ENCODE data around the gene WDR48. TPM values are rescaled to one million over a fixed set of nuclear protein-coding genes. Genes with fewer than 3 reads are reported as not detected.

Gene WDR48
- total RNA-seq, 1 experiment from 2014 or later = 10.1 TPM

DNA sequence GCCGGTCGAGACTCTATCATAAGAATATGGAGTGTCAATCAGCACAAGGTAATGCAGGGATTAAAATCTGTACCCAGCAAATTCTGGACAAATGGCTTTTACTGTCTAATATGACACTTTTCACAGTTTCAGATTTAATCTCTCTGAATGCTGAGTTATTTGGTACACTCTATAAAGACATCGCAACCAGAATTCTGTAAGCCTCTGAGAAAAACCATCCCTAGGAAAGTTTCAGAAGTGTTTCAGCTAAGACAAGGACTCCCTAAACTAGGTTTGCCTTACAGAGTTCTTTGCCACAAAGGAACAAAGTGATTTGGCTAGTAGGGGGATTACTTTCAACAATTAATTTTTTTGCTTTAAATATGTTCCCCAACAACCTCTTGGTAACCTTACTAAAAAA is 11.3 kb downstream of the WDR48 start:
- no peak for DNase-seq (ENCODE audit: low spot score)

- DNase-seq (ENCODE audit: low spot score) = no peak
Measured at GRCh38 chr3:39064646-39065045, 12.8 kb downstream of the WDR48 start.

DNA sequence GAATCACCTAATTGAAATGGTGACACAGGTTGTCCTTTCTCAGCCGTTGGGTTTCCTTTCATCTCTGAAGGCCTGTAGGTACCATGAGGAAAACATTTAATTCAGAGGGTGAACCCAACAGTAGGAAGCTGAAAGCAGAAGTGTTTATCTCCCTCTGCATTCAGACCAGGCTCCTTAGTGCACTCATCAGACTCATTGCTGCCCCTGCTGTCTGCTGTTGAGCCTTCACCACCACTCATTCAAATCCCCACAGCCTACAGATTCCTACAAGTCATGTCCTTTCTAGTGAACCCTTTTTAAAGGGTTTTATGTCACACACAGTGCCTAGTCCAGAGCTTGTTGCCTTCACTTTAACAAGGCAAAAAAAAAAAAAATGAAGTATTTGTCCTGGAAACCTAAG is 13.4 kb downstream of the WDR48 start:
- peak; percentile 34 for DNase-seq (ENCODE audit: low spot score)

GRCh38 chr3:39067286-39067685 is 15.5 kb downstream of the WDR48 start:
- no peak for DNase-seq (ENCODE audit: low spot score)

DNA sequence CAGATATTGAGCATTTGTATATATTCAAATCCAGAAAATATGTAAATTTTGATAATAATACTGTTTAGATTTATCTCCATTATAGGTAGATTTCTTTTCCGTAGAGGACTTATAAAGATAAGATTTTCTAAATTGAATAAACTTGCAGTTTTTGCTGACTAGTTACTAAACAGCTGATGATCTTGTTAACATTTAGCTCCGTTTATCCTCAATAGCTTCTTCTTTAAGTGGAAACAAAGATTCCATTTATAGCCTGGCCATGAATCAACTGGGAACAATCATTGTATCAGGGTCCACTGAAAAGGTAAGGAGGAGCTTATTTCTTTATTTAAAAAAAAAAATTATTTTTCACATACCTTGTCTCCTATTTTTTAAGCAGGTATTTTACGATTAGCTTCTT is 16.7 kb downstream of the WDR48 start:
- DNase-seq (ENCODE audit: low spot score) = no peak

DNA sequence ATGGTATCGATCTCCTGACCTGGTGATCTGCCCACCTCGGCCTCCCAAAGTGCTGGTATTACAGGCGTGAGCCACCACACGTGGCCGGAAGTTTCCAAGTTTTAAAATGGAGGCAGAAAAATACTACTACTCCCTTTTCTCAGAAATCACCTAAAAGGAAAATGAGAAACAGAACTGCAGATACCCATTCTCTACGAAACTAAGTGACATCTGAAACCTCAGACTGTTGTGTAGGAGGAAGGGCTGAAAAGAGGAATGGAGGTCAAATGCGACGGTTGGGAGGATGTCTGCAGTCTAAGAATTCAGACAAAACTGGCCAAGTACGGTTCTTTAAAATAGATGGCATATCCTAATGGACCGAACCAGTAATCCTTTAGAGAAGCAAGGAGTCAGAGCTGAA is 24.1 kb downstream of the WDR48 start:
- no peak for DNase-seq (ENCODE audit: low spot score)

- no peak for DNase-seq (ENCODE audit: low spot score)
Measured at GRCh38 chr3:39079530-39079929, 27.7 kb downstream of the WDR48 start.

- no peak for DNase-seq (ENCODE audit: low spot score)
Measured at GRCh38 chr3:39080026-39080425, 28.2 kb downstream of the WDR48 start.

- DNase-seq (ENCODE audit: low spot score) = no peak
Measured at GRCh38 chr3:39082666-39083313, 31.0 kb downstream of the WDR48 start.

DNA sequence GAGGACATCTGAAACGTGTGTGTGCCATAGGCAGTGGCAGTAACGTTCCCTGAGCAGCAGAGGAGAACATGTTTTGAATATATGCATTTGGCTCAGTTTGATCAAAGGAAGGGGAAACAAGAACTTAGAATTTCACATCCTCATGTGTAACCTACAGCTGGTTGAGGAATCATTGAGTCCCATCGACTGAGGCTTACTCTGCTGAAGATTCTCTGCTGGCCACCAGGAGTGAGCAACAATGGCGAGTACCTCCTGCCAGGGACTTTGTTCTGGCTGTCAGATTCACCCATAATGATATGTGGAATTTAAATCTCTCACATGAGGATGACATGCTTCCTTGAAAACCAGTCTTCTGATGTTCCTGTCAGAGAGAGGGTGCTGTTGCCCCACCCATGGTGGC is 34.3 kb downstream of the WDR48 start:
- DNase-seq (ENCODE audit: low spot score) = no peak

DNA sequence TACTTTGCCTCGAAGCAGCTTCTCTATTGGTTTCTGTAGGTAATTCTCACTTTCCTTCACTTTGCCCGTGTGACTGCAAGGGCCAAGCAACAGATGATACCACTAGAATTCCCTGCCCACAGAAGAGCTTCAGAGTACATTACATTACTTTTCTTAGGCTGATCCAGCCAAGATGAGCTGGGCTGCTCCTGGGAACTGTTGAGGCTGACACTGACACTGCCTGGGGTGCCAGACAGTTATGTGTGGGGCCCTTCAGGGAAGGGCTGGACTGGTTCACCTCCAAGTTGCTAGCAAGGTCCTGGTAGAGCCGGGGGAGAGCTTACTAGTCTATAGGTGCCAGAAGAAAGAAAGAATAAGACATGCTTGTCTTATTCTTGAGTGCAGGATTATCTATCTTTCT is 36.6 kb downstream of the WDR48 start:
- DNase-seq (ENCODE audit: low spot score) = no peak

GRCh38 chr3:39088889-39089288 is 37.1 kb downstream of the WDR48 start:
- no peak for DNase-seq (ENCODE audit: low spot score)

DNA sequence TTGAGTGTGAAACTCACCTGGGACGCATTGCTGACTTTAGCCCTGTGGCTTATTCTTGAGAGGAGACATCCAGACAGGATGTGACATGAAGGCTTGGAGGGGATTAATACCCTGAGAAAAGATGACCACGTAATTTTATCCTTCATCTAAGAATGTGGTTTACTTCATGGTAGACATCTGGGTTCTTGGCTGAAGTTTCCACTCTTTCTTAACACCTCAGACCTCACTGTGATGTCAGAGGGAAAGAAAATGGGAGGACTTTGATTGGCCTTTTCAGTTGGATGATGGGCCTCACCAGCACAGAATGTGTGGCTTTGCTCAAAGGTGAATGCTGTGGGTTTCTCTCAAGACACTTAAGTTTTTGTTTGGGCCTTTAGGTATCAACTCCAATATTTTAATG is 39.1 kb downstream of the WDR48 start:
- DNase-seq (ENCODE audit: low spot score) = no peak

GRCh38 chr3:39094851-39095677 is 43.2 kb downstream of the WDR48 start:
- DNase-seq (ENCODE audit: low spot score) = no peak

GRCh38 chr3:39095778-39096177 is 44.0 kb downstream of the WDR48 start:
- DNase-seq (ENCODE audit: low spot score) = no peak

- no peak for DNase-seq (ENCODE audit: low spot score)
Measured at GRCh38 chr3:39096775-39097174, 45.0 kb downstream of the WDR48 start.

DNA sequence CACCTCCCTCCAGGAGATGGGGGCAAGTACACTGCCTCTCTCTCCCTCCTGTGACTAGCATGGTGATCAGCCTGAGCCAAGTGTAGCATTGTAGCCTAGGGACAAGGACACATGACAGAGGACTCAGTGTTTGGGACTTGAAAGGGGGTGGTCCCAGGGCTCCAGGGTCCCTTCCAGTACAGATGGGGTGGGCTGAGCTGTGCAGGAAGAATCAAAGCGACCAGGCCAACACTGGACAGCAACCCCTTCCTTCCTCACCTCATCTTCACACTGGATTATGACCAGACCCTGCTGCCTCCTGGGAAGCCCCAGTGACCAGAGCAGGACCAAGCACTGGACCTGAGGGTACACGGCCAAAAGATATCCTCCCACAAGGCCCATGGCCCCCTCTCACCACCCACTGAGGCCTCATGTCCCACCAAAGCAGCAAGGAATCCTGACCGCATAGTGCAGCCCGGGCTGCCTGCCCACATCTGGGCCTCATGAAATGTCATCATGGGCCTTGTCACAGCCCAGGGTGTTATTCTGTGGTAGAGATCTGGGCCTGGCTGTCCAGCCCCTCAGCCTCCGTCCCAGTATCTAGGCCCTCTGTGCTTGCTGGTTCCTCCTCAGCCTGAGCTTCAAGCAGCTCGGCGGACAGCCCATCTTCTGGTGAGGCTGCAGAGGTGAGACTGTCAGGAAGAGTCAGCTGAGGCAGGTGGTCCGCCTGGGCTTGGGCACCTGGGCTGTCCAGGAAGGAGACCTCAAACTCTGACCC is 46.1 kb downstream of the WDR48 start:
- DNase-seq (ENCODE audit: low spot score) = no peak

GRCh38 chr3:39098473-39099000 is 46.7 kb downstream of the WDR48 start:
- DNase-seq (ENCODE audit: low spot score) = no peak

DNA sequence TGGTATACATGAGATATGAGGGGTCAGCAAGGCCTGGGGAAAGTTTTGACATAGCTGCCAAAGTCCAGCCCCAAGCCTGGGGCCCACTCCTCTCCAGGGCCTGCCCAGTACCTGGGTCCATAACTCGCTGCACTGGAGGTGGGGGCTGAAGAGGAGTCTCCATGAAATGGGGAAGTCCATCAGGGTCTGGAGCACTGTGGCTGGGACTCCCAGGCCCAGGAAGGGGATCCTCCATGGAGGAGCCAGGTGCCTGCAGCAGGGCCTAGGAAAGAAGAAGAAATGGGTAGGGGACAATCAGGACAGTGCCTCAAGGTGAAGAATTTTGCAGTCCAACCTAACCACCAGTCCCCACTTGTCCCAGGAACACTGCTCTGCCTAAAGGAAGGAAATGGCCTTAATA is 47.4 kb downstream of the WDR48 start:
- no peak for DNase-seq (ENCODE audit: low spot score)

DNA sequence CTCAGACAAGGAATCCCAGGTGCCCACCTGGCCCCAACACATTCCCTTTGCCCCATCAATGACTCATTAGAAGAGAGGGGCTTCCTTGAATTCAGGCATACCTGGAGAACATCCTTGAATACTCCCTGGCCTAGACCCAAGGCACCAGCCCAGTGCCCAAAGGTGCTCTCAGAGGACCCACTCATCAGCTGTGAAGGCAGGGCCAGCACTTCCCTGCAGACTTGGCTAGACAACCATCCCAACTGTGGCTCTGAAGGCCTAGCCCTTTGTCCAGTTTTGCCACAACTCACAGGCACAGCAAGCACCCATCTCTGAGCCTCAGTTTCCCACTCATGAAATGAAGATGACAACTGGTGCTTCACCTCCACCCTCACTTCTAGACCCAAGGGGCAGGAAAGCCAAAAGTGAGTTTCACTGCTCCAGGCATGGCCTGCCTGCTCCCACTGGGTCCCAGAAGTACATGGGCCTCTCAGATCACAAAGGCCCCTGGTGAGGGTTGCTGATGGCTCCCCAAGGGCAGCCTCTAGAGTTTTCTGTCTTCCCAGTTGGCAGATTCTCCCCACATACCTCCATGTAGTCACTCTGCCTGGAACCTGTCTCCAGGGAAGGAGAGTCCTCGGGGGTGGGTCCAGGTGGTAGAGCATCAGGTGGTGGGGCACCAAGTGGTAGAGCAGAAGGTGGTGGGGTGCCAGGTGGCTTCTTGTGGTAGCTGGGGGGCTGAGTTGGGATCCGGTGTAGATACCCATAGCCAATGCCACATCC is 48.1 kb downstream of the WDR48 start:
- DNase-seq (ENCODE audit: low spot score) = no peak

DNA sequence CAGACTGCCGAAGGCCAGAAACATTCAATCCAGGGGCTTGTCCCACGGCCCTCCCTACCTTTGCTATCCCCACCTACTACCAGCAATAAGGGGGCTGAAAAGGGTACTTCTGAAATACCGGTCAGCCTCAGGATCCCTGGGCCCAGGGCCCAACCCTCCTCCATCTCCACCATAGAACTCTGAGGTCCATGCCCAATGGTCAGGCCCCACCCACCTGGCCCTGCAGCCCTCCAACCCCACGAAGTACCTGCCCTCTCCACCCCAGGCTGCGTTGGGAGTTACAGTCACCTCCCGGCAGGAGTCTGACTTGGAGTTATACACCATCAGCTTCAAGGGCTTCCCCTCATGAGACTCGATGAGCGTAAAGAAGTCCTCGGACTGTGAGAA is 48.7 kb downstream of the WDR48 start:
- DNase-seq (ENCODE audit: low spot score) = no peak

Measured in HT-29 (cell line).